HG03060 (cell line): ENCODE measurements around the gene LACC1.

Experiments used
- ATAC-seq: cut with Tn5 transposase; IDR thresholded peaks from one replicate; pipeline ENCODE4 v1.9.1; 2021; ENCODE audit warnings: low read depth, moderate number of reproducible peaks; ENCODE audit not compliant: unreplicated experiment

The LACC1 gene

GRCh38 chr13:43879755-43880181, at the start of gene LACC1:
Gene LACC1, plus strand, starts transcription at chr13:43879904. Its CDS starts 1,082 bp downstream, at chr13:43880986.
- ATAC-seq, result no peak

- ATAC-seq, result no peak
Observed at GRCh38 chr13:43830497-43830881, 49.2 kb upstream of the LACC1 start.

- no peak for ATAC-seq
Observed at GRCh38 chr13:43831088-43831487, 48.6 kb upstream of the LACC1 start.

GRCh38 chr13:43835701-43836100, 44.0 kb upstream of the LACC1 start:
- no peak for ATAC-seq

DNA sequence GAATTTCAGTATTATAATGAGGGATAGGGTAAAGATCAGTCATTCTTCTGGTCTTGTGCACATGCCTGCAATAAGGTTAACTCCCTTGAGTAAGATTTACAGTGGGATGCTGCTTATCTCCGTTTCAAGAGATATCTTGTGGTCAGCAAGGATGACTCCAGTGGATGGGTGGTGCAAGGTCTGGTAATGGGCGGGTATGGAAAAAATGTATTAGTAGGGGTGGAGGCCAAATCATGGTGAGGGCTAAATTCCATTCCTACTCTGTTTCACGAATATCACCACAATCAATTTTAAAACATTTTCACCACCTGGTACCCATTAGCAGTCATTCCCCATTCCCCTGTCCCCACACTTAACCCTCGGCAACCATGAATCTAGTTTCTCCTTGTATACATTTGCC, 40.8 kb upstream of the LACC1 start:
- ATAC-seq, result no peak

GRCh38 chr13:43846496-43847158, 33.1 kb upstream of the LACC1 start:
- ATAC-seq, result no peak

DNA sequence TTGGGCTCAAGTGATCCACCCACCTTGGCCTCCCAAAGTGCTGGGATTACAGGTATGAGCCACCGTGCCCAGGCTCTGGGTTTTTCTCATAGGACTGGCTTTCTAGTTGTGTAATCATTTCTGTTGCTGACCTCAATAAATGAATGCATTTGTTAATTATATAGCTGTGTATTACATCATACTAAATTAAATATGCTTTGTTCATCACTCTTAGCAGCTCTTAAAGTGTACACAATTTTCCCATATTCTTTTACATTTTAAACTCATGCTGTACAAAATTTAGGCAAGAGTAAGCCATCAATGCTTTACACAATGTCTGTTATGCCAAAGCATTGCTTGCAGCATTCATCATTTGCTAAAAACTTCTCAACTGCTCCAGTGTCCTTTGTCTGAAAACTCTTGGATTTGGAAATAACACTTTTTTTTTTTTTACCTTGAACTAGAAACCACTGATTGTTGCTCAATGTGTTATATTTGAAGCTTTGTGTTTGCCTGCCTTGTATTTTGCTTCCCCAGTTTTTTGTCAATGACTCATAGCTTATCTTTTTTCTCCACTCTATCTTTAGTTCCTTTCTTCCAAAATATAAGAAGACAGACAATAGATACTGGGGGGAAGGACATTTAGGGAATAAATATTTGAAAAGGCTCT, 31.6 kb upstream of the LACC1 start:
- ATAC-seq, result no peak

GRCh38 chr13:43850873-43851272, 28.8 kb upstream of the LACC1 start:
- no peak for ATAC-seq

DNA sequence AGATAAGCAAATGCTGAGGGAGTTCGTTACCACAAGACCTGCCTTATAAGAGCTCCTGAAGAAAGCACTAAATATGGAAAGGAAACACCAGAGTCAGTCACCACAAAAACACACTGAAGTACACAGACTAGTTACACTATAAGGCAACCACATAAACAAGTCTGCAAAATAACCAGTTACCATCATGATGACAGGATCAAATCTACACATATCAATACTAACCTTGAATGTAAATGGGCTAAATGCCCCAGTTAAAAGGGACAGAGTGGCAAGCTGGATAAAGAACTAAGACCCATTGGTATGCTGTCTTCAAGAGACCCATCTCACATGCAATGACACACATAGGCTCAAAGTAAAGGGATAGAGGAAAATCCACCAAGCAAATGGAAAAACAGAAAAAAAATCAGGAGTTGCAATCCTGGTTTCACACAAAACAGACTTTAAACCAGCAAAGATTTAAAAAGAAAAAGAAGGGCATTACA, 26.7 kb upstream of the LACC1 start:
- no peak for ATAC-seq

- no peak for ATAC-seq
Observed at GRCh38 chr13:43861863-43862262, 17.8 kb upstream of the LACC1 start.

DNA sequence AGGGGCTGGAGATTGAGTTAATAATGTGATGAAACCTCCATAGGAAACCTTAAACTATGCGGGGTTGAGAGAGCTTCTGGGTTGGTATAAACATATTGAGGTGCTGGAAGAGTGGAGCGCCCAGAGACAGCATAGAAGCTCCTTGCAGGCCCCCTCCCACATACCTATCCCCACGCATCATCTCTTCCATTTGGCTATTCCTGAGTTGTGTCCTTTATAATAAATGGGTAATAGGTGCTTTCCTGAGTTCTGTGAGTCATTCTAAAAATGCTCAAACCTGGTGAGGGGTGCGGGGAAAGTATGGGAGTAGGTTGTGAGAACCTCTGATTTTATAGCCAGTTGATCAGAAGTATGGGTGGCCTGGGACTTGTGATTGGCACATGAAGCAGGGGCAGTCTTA, 14.8 kb upstream of the LACC1 start:
- ATAC-seq, result no peak

- ATAC-seq, result no peak
Observed at GRCh38 chr13:43865892-43866291, 13.8 kb upstream of the LACC1 start.

- no peak for ATAC-seq
Observed at GRCh38 chr13:43872181-43872580, 7.5 kb upstream of the LACC1 start.

GRCh38 chr13:43874504-43875092, 5.1 kb upstream of the LACC1 start:
- no peak for ATAC-seq

GRCh38 chr13:43876366-43876765, 3.3 kb upstream of the LACC1 start:
- ATAC-seq, result no peak

DNA sequence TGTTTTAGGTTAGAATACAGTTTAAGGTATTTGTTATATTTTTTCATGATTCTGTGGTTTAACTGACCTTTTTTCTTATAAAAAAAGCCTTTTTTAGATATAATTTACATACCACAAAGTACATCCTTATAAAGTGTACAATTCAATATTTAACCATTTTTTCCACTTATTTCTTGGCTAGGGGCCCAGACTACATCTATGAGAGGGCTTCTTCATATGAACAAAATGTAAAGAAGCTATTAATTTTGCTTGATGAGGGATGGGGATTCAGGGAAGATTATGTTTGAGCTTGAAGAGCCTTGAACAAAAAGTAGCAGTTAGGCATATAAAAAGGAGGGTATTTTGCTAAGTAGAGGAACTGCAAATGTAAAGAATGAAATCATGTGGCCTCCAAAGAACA, 2.4 kb upstream of the LACC1 start:
- ATAC-seq, result no peak

DNA sequence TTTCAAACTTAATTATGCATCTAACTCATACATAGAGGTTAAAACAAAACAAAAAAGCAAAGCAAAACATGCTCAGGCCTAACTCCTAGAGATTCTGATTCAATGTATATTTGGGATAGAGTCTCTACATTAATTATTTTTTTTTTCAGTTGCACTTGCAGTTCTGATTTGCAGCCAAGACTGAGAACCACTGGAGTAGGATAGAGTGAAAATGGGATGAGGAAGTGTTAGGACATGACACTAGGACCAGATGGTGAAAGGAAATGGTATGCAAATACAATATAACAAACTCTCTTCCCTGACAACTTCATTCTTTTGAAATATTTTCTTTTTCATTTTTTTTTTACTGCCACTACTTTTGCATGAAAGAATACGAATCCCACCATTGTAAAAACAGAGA, 1.9 kb upstream of the LACC1 start:
- no peak for ATAC-seq

GRCh38 chr13:43878892-43879754, 581 bp upstream of the LACC1 start, which contains the start of gene CCDC122:
Gene CCDC122, minus strand, starts transcription at chr13:43879740. Its CDS starts 10,364 bp downstream, at chr13:43869376.
- ATAC-seq, result no peak

DNA sequence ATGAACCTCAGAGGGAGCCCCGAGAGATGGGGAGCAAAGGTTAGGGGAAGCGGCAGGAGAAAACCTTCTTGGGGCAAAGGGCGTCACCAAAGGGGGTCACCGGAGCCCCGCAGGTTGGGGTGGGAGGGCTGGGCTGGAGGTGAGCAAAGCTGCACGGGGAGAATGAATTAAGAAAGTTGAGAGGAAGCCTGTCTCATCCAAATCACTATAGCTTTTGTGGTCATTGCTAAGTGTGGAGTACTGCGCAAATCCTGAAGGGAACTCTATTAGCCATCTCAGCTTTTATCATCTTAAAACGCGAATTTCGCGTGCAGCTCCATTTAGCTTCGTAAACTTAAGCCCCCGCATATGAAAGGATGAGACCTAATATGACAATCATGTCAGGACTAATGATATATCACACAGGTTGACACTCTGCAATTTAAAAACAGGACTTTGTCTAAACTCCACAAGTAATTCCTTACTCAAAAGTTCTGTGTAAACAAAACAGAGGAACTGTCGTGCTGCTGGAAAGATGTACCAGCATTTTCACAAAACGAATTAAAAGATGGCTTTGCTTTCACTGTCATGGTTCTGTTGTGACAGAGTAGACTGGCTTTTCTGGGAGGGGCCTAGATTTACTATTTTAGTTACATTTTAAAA, 631 bp downstream of the LACC1 start:
- ATAC-seq, result no peak

- ATAC-seq, result no peak
Observed at GRCh38 chr13:43880926-43881325, 1.2 kb downstream of the LACC1 start.
